ENCODE data around the gene UBE4B. TPM values are rescaled to one million over a fixed set of nuclear protein-coding genes. Genes with fewer than 3 reads are reported as not detected.
"Not testable (repeated sequence)": the region's sequence is repeated elsewhere in the genome, so short reads cannot be mapped to it uniquely, and the experiment has no call there.

UBE4B gene
- total RNA-seq, 1 donor from 2014 or later = 66.7 TPM

DNA sequence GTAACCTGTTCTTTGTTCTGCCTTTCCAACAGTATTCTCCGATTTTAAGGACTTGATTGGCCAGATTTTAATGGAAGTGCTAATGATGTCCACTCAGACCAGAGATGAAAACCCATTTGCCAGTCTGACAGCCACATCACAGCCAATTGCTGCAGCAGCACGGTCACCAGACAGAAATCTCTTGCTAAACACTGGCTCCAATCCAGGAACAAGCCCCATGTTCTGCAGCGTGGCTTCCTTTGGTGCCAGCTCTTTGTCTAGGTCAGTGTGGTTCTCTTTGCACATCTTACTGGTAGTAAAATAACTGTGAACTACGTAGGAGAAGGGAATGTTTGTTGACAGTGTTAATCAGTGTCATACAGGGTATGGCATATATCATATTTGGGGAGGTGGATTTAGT lies 72.7 kb downstream of the UBE4B start:
- H3K9ac ChIP-seq = no peak overlapping the region
- H3K79me2 ChIP-seq (ENCODE audit: low read depth) = no peaks in the 10 kb centered on the region
- H2AFZ ChIP-seq (replicated peaks) = no peak overlapping the region
- DNase-seq (ENCODE audit: low spot score) = no peak
- H3K4me2 ChIP-seq = no peak overlapping the region
- no peaks in the 10 kb centered on the region for H3K9me3 ChIP-seq (ENCODE audit: low read depth)
- no peak for TF ChIP-seq EZH2phosphoT487 (IDR thresholded peaks at IDR 0.05)
- TF ChIP-seq, protein P1, sequence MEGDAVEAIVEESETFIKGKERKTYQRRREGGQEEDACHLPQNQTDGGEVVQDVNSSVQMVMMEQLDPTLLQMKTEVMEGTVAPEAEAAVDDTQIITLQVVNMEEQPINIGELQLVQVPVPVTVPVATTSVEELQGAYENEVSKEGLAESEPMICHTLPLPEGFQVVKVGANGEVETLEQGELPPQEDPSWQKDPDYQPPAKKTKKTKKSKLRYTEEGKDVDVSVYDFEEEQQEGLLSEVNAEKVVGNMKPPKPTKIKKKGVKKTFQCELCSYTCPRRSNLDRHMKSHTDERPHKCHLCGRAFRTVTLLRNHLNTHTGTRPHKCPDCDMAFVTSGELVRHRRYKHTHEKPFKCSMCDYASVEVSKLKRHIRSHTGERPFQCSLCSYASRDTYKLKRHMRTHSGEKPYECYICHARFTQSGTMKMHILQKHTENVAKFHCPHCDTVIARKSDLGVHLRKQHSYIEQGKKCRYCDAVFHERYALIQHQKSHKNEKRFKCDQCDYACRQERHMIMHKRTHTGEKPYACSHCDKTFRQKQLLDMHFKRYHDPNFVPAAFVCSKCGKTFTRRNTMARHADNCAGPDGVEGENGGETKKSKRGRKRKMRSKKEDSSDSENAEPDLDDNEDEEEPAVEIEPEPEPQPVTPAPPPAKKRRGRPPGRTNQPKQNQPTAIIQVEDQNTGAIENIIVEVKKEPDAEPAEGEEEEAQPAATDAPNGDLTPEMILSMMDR (IDR thresholded peaks at IDR 0.05) = no peak
- peaks cover 9% of the 10 kb centered on the region for H3K36me3 ChIP-seq
- peaks cover 6% of the 10 kb centered on the region for H3K27me3 Mint-ChIP-seq (ENCODE audit: insufficient read depth, low read depth)
- peaks cover 24% of the 10 kb centered on the region for H3K4me1 Mint-ChIP-seq
- H3K27ac Mint-ChIP-seq = no peak overlapping the region
- H3F3A ChIP-seq (ENCODE audit: low read depth) = peaks cover 4% of the 10 kb centered on the region
- H3K9me3 Mint-ChIP-seq = no peaks in the 10 kb centered on the region
- no peak overlapping the region for H3K4me3 ChIP-seq
- peaks cover 23% of the 10 kb centered on the region for H3K36me3 Mint-ChIP-seq
- H3K27me3 ChIP-seq = no peaks in the 10 kb centered on the region
- H3K4me3 Mint-ChIP-seq = no peak overlapping the region
- no peaks in the 10 kb centered on the region for H3K4me1 ChIP-seq
- no peaks in the 10 kb centered on the region for H4K20me1 ChIP-seq (ENCODE audit: low read depth)
- H3K27ac ChIP-seq = no peak overlapping the region

DNA sequence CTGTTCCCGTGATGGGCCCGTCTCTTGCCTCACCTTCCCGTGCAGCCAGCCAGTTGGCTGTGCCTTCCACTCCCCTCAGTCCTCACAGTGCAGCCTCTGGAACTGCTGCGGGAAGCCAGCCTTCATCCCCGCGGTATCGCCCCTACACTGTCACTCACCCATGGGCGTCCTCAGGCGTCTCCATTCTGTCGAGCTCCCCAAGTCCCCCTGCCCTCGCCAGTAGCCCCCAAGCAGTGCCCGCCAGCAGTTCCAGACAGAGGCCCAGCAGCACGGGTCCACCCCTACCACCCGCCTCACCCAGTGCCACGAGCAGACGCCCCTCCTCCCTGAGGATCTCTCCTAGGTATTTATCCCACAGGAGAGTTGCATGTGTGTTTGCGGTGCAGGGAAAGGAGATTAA lies 73.5 kb downstream of the UBE4B start:
- Mint-ChIP-seq H3K27me3 (ENCODE audit: insufficient read depth, low read depth) (peaks cover 6% of the 10 kb centered on the region), H3K9me3 (no peaks in the 10 kb centered on the region), H3K4me3 (no peak overlapping the region), H3K4me1 (peaks cover 24% of the 10 kb centered on the region), H3K27ac (no peak overlapping the region), H3K36me3 (peaks cover 26% of the 10 kb centered on the region)
- Histone ChIP-seq H3K79me2 (ENCODE audit: low read depth) (no peaks in the 10 kb centered on the region), H3K9me3 (ENCODE audit: low read depth) (no peaks in the 10 kb centered on the region), H3F3A (ENCODE audit: low read depth) (no peaks in the 10 kb centered on the region), H2AFZ (replicated peaks) (no peak overlapping the region), H3K27ac (no peak overlapping the region), H3K9ac (no peak overlapping the region), H3K27me3 (no peaks in the 10 kb centered on the region), H4K20me1 (ENCODE audit: low read depth) (no peaks in the 10 kb centered on the region), H3K4me1 (no peaks in the 10 kb centered on the region), H3K36me3 (peaks cover 5% of the 10 kb centered on the region), H3K4me3 (no peak overlapping the region), H3K4me2 (no peak overlapping the region)
- no peak for TF ChIP-seq EZH2 (IDR thresholded peaks at IDR 0.05)
- TF ChIP-seq, protein P1 (IDR thresholded peaks at IDR 0.05) = no peak
- no peak for TF ChIP-seq EZH2phosphoT487 (IDR thresholded peaks at IDR 0.05)
- no peak for DNase-seq (ENCODE audit: low spot score)

DNA sequence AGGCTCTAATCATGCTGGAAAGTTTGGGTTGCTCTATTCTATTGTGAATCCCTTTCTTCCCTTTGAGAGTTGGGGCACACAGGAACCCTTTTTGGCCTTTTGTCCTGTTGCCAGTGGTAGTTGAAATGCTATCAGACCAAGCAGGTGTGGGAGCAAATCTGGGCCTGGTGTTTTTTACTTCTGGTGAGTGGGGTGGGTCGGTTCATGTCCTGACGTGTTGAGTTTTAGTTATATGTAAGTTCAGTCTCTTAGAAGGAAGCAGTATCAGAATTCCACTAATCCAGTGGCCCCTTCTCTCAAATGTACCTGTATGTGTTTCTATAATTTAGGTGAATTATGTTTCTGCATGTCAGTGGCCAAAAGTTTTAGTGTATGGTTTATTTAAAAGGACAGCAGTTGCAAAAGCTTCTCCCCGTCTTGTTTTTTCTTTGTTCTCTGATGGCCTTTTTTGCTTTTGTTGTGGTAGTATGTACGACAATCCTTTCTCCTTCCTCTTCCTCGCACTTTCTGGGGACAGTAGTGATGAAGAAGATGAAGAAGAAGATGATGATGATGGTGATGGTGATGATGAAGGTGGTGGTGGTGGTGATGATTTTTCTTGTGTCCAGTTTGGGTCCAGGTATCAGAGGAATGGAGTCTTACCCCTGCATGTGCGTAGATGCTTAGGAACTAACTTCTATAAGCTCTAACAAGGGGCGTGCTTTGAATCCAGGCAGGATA lies 74.2 kb downstream of the UBE4B start:
- peaks cover 5% of the 10 kb centered on the region for H3K36me3 ChIP-seq
- no peak overlapping the region for H3K4me2 ChIP-seq
- H3K36me3 Mint-ChIP-seq = peaks cover 28% of the 10 kb centered on the region

DNA sequence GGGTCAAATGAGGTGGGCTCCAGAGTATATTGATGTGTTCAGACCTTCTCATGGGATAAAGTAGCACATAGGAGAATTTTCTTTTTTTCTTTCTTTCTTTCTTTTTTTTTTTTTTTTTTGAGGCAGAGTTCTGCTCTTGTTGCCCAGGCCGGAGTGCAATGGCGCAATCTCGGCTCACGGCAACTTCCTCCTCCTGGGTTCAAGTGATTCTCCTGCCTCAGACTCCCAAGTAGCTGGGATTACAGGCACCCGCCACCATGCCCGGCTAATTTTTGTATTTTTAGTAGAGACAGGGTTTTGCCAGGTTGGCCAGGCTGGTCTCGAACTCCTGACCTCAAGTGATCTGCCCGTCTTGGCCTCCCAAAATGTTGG lies 74.7 kb downstream of the UBE4B start:
- not testable (repeated sequence) for H4K20me1 ChIP-seq (ENCODE audit: low read depth); H3K4me2 ChIP-seq; DNase-seq (ENCODE audit: low spot score); H3K9me3 Mint-ChIP-seq; H2AFZ ChIP-seq (replicated peaks); H3K27ac ChIP-seq; H3K9ac ChIP-seq; H3K4me1 ChIP-seq; H3K9me3 ChIP-seq (ENCODE audit: low read depth); H3F3A ChIP-seq (ENCODE audit: low read depth); H3K36me3 ChIP-seq; H3K27me3 Mint-ChIP-seq (ENCODE audit: insufficient read depth, low read depth); H3K27me3 ChIP-seq; H3K79me2 ChIP-seq (ENCODE audit: low read depth); H3K4me3 Mint-ChIP-seq; H3K4me3 ChIP-seq
- Mint-ChIP-seq H3K36me3 (peaks cover 28% of the 10 kb centered on the region), H3K27ac (peak overlapping the region; percentile 72), H3K4me1 (peaks cover 24% of the 10 kb centered on the region)

More for the DNA sequence above, 74.2 kb downstream of the UBE4B start:
- no peak overlapping the region for H3K4me3 Mint-ChIP-seq
- no peaks in the 10 kb centered on the region for H3K9me3 Mint-ChIP-seq
- H3F3A ChIP-seq (ENCODE audit: low read depth) = no peaks in the 10 kb centered on the region
- H3K9me3 ChIP-seq (ENCODE audit: low read depth) = no peaks in the 10 kb centered on the region
- DNase-seq (ENCODE audit: low spot score) = no peak
- H3K9ac ChIP-seq = no peak overlapping the region
- no peaks in the 10 kb centered on the region for H3K4me1 ChIP-seq
- peaks cover 6% of the 10 kb centered on the region for H3K27me3 Mint-ChIP-seq (ENCODE audit: insufficient read depth, low read depth)
- no peaks in the 10 kb centered on the region for H3K79me2 ChIP-seq (ENCODE audit: low read depth)
- H4K20me1 ChIP-seq (ENCODE audit: low read depth) = no peaks in the 10 kb centered on the region
- H2AFZ ChIP-seq (replicated peaks) = no peak overlapping the region
- H3K27ac Mint-ChIP-seq = no peak overlapping the region
- no peak overlapping the region for H3K27ac ChIP-seq
- H3K27me3 ChIP-seq = no peaks in the 10 kb centered on the region
- H3K4me3 ChIP-seq = no peak overlapping the region
- peaks cover 24% of the 10 kb centered on the region for H3K4me1 Mint-ChIP-seq
- TF ChIP-seq EZH2 (IDR thresholded peaks at IDR 0.05) (no peak), EZH2phosphoT487 (IDR thresholded peaks at IDR 0.05) (no peak)
- TF ChIP-seq, protein P1 (IDR thresholded peaks at IDR 0.05) = no peak
